Hepatic stellate cell (primary cell): Measurements from ENCODE around the gene OLFML2A.
A peak's percentile ranks its signal among the peaks of the same experiment; 100 is the strongest.

Source experiments
- DNase-seq: peaks from one replicate; pipeline ENCODE4 v3.0.0; 2011; ENCODE audit warnings: low spot score

OLFML2A gene

DNA sequence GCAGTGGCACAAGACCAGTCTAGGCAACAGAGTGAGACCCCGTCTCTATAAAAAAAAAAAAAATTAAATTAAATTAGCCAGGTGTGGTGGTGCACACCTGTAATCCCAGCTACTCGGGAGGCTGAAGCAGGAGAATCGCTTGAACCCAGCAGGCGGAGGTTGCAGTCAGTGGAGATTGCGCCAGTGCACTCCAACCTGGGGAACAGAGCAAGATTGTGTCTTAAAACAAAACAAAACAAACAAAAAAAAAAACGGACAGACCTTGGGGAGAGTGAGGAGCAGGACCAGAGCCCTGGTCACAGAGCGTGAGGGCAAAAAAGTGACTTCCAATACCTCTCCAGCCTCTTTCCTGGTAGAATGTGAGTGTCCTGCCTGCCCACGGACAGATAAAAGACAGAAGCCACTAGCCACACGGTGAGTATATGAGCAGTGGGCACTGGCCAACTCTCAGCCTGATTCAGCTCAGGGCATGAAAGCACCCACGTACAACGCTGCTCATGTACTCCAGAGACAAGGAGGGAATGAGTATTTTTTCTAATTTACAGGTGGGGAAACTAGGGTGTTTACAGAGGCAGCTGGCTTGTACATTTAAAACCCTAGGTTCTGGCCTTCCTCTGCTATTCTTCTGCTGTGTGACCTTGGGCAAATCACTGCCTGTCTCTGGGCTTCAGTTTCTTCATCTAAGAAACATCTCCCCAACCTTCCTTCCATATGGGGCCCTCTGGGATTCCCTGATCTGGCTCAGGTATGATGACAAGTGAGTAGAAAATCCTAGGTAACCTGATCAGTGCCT lies 1.8 kb downstream of the OLFML2A start:
- DNase-seq, result no peak

DNA sequence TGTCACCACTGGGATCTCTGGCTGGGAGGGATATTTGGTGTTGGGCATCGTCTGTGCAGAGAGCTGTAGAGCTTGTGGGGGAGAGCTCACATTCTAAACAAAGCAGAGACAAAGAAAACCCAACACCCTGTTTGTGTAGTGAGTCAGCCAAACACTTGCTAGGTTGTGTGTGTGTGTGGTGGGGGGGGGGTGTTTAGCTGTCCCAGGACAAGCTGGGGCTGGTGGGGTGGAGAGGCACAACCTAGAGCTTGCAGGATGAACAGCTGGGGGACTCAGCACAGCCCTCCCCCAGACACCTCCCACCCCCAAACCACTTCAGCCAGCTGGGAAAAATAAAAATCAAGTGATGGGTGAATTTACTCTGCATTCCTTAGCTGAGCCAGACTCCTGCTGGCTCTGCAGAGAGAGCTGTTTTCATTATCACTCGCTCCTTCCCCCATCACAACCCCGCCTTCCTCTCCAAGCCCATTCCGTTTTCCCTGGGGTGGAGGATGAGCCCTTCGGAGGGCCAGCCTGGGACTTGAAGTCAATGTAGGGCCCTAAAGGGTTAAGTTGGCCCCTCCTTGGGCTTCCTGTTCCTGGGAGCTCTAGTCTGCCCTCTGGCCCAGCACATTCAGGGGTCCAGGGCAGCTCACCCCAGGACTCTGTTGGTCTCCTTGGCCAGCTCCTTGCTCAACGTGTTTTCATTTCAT lies 2.6 kb downstream of the OLFML2A start:
- peak; percentile 95 for DNase-seq

DNA sequence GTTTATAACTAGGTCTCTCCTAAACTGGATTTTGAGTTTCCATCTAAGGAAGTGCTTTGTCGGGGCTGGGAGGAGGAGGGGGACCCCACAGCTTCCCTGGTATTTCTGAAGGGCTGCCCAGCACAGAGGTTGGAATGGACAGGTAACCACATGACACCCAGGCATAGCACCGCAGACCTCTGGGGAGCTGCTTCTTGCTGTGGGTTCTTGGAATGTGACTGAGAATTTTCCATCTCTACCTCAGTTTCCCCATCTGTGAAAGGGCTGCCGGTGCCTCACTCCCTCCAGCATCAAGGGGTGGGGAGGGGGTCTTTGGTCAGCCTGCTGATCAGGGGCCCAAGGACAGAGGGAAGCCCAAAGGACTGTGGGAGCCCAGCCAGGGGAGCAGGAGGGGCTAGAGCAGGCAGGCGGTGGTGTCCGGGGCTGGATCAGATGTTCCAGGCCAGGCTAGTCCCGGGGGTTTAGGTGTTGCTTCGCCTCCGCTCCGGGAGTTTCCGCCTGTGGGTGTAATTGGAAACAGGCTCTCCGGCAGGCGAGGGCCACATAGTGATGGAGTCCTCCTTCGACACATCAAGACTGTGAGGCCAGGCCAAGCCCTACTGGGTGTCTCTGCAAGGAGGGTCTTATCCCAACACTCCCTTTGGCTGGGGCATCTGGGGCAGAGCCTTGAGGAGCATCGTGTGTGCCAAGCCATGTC lies 3.3 kb downstream of the OLFML2A start:
- no peak for DNase-seq

DNA sequence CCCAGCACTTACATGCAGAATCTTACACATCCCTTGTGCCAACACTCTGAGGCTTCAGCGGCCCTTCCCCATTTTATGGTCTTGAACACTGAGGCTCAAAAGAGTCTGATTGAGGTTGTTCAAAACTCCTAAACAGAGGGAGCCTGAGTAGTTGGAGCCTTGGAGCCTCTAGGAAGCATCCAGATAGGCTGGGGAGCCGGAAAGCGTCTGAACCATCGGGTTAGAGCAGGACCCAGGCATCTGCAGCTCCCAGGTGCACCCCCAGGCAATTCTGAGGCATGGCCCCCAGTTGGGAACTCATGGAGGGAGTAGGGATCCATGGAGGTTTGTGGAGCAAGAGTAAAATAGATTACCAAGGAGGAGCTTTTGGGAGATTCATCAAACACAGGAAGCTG lies 3.8 kb downstream of the OLFML2A start:
- no peak for DNase-seq

DNA sequence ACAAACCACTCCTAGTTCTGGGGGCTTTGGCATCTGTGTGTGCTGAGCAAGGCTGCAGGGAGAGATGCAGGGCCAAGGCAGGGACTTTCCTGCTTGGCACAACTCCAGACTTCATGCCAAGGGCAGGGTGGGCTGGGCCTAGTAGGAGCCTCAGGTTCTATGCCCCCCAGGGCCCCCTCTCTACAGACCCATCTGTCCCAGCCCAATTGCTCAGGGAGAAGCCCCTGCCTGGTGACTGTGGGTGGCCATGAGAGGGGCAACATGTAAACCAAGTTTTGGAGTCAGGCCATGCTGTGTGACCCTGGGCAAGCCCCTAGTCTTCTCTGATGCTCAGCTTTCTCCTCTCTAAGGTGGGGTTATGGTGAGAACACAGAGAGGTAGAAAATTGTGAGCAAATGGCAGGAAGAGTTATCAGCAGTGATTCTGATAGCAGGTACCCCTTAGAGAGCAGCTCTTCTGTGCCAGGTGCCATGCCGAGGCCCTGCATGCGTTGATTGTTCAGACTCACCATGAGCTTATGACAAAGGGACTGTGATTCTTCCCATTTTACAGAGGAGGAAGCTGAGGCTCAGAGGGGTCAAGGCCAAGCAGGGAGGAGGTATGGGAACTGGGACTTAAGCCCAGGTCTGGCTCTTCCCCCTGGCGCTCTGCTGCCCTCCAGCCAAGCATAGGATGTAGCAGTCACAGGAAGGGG lies 5.2 kb downstream of the OLFML2A start:
- DNase-seq, result no peak

DNA sequence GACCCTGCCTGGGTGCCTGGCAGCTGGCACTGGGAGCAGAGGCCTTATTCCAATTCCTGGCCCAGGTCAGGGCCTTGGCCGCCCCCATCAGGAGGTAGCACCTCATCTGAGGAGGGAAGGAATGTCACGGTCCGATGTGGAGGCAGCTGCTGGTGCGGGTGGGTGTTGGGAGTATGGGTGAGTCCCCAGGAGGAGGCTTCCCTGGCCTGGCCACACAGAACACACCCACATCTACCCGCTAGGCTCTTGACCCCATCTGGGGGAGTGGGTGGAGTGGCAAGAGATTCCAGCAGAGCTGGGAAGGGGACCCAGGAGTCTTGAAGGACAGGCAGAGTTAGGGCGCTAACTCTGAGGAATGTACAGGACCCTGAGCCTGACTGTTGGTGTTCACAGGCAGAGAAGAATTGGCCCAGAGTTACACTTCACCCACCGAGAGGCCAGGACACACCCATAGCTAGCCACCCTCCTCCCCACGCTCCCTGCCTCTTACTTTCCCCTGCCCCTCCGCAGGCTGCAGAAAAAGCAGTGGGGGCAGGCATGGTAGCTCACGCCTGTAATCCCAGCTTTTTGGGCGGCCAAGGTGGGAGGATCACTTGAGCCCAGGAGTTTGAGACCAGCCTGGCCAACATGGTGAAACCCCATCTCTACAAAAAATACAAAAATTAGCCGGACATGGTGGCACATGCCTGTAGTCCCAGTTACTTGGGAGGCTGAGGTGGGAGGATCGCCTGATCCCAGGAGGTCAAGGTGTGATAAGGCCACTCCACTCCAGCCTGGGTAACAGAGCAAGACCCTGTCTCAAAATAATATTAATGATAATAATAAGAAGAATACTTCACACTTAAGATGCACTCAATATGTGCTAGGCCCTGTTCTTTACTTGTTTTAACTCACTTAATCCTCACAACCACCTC lies 6.0 kb downstream of the OLFML2A start:
- DNase-seq, result no peak

DNA sequence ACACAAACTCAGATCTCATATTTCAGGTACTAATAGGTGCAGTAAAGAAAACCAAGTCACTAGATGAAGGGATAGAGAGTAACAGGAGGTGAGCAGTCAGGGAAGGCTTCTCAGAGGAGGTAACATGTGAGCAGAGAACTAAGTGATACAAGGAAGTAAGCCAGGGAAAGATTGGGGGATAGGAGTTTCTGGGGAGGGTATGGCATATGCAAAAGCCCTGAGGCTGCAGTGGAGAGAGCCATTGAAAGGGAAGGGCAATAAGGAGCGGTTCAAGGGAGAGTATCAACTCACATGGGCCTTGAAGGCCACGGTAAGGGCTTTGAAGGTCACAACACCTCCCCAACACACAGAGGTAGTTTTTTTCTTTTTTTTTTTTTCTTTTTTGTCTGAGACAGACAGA lies 6.9 kb downstream of the OLFML2A start:
- DNase-seq, result no peak

DNA sequence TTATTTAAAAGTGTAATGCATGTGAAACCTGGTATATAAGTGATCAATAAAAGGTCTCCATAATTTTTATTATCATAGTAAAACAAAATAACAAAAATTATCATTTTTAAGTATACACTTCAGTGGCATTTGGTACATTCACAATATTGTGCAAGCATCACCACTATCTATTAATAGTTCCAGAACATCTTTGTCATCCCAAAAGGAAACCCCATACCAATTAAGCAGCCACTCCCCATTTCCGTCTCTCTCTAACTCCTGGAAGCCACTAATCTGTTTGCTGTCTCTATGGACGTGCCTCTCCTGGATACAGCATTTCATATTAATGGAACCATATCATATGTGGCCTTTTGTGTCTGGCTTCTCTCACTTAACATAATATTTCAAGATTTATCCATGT lies 7.6 kb downstream of the OLFML2A start:
- peak; percentile 77 for DNase-seq

DNA sequence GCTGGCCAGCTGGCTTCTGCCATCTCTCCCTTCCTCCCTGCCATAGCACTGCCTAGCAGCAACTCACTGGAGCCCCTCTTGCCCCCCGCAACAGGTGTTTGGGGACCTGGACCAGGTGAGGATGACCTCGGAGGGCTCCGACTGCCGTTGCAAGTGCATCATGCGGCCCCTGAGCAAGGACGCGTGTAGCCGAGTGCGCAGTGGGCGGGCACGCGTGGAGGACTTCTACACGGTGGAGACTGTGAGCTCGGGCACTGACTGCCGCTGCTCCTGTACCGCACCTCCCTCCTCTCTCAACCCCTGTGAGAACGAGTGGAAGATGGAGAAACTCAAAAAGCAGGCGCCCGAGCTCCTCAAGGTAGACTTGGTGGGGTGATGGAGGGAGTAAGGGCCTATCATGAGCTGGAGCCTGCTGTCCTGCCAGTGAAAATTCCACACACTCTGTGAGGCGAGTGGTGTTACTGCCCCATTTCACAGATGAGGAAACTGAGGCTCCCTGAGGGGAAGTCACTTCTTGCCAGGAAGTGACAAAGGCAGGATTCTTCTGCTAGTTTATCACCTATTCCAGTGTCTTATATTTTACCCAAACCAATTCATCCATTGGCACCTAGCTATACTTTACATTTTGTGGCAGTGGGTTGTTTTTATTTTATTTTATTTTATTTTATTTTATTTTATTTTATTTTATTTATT lies 10.1 kb downstream of the OLFML2A start:
- no peak for DNase-seq

DNA sequence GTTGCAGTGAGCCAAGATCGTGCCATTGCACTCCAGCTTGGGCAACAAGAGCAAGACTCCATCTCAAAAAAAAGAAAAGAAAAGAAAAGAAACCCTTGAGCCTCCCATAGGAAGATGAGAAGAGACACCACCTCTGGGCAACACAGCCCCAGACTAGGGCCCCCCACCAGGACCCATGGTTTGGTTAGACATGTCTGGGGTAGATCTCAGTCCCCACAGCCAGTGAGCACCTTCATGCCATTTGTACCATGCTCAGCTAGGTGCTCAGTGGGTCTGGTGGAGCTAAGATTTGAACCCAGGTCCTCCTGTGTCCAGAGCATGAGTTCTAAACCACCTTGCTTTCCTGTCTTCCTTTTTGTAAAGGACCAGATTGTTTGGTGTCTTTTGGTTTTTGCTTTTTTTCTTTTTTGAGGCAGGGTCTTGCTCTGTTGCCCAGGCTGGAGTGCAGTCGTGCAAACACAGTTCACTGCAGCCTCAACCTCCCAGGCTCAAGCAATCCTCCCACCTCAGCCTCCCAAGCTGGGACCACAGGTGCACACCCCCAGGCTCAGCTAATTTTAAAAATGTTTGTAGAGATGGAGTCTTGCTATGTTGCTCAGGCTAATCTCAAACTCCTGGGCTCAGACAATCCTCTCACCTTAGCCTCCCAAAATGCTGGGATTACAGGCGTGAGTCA lies 11.7 kb downstream of the OLFML2A start:
- DNase-seq, result no peak

DNA sequence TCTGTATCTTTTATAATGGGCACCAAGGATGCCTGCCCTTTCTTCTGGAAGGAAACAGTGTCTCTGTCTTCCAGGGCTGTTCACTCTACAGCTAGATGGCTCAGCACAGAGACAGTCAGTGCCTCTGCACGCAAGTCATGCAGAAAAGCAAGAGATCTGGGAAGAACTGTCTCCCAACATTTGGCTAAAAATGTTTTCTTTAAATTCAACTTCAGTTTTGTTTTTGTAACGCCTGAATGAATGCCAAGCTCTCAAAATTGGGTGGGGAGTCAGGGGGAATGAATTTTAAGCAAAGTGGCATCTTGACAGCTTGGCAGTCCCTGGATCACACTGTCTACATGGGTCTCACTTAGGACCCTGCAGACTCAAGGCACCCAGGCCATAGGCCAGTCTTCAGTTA lies 12.6 kb downstream of the OLFML2A start:
- DNase-seq, result no peak

DNA sequence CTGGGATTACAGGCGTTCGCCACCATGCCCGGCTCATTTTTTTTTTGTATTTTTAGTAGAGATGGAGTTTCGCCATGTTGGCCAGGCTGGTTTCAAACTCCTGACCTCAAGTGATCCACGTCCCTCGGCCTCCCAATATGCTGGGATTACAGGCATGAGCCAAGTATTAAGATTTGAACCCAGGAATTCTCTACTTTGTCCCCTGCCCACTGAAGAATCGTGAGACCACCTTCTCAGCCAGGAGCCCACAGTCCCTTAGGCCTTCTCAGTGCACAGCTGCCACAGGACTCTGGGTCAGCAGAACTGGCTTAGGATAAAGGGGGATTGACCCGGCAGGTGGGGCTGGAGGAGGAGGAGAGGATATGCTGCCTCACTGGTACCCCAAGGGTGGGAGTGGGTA lies 13.4 kb downstream of the OLFML2A start:
- no peak for DNase-seq

DNA sequence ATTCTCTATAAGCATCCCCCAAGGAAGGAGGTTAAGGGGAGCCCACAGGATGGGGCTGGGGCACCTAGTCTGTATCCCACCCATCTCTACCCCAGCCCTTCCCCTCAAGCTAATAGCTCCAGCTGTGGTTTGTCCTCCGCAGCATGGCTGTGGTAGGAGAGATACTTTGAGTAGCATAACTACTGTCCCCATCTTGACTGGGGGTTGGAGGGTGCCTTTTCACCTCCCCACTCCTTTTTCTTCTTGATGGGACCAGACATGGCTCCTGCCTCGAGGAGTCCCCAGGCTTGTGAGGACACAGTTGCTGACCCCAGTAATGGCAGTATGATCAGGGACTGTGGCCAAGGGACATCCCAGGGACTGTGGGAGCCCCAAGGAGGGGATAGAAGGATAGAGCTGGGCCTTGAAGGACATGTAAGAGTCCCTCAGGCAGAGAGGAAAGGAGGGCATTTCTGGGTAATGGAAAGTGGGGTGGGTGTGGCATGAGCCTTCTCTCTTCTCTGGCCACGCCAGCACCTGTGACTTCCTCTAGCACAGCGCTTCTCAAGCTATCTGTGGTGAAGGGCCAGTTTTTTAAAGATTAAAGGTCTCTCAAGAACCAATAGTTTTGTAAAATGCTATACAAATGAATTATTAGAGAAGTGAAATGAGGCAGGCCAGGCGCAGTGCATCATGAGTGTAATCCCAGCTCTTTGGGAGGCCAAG lies 14.0 kb downstream of the OLFML2A start:
- DNase-seq, result no peak

DNA sequence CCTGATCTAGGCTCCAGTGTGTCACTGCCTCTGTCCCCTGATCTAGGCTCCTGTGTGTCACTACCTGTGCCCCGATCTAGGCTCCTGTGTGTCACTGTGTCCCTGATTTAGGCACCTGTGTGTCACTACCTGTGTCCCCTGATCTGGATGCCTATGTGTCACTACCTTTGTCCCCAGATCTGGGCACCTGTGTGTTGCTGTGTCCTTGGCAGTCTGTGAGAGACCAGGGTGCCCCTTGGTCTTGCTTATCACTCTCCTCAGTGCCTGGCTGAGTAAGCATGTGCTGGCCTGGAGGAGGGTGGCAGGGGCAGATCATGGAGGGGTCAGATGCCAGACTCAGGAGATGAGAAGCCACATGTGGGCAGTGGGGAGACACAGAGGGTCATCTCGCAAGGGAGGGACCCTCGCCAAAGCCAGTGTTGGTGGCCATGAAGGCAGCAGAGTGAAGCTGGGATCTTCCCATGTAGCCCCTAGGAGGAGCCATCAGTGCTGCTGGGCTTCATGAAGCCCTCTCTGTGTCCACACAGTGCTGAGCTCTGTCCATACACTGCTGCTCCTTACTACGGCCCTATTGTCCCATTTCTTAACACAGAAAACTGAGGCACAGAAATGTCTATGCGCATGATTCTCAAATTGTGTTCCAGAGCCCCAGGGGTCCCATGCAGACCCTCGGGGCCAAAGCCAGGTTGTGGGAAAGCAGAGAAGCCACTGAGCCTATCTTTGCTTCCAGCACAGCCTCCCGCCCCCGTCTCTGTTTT lies 15.5 kb downstream of the OLFML2A start:
- DNase-seq, result no peak

DNA sequence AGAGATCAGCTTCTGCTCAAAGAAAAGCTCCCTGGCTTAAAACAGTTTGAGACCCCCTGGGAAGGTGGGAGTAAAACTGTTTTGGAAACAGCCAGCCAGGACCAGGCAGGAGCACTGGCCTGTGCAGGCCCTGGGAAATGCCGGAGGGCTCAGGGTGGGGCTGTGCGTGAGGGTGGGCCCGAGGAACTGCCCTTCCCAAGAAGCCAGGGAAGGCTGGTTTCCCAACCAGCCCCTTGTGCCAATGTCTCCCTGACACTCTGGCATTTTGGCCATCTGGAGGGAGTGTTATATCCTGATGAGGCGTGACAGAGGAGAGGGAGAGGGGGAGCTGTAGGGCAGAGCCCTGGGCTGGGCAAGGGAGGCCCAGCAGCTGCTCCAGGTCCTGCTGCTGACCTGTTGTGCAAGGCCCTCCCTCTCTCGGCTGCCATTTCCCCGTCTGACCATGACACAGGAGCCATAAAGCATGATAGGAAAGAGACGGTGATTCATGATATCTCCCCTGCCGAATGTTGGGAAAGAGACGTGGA lies 16.1 kb downstream of the OLFML2A start:
- no peak for DNase-seq

DNA sequence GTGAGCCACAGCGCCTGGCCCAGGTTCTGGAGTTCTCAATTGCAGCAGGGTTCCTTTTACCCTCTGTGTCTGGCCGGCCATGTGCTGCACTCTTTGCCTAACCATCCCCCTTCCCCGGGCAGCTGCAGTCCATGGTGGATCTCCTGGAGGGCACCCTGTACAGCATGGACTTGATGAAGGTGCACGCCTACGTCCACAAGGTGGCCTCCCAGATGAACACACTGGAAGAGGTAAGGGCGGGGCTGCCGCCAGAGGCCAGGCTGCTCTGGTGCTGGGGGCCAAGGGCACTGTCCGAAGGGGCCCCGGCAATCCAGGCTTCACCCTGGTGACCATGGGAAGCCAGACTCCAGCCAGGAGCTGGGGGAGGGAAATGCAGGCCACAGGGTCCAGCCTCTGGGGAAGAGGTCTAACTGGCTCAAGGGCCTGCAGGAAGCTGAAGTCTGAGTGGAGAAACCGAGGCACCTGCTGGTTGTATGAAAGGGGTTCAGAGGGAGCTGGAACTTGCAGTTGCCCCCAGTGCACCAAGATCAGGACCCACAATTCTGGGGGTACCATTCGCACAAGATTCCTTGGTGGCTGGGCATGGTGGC lies 18.1 kb downstream of the OLFML2A start:
- no peak for DNase-seq

DNA sequence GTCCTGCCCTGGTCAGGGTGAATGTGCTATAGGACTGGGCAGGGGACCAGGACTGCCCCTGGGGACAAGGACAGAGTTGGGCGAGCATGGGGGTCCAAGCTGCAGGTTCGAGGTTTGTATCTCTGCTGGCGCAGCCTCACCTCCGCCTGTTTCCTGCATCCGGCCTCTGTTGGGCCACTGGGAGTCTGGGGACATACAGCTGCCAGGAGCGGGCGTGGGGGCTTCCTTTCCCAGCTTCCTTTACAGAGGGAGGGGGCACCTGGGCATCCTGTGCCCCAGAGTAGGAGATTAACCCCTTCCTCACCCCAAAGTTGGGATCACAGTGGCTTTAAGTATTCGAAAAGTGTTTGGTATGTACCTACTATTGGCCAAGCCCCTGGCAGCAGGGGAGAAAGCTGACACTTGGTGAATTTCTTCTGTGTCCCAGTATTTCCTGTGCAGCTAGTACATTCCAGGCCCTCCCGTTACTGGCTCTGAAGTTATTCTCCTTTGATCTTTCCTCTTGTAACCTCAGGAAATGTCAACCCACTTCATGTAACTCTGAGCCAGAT lies 19.0 kb downstream of the OLFML2A start:
- no peak for DNase-seq
